ENCODE measurements around the gene MARK1. TPM values are rescaled to one million over a fixed set of nuclear protein-coding genes. Genes with fewer than 3 reads are reported as not detected.

Gene MARK1
- total RNA-seq, 1 experiment from 2014 or later = 7.5 TPM

- peaks cover 21% of the 10 kb centered on the region for H3K4me1 Mint-ChIP-seq (ENCODE audit: insufficient read depth, unreplicated experiment)
- H3K27me3 Mint-ChIP-seq (ENCODE audit: insufficient read depth, unreplicated experiment) = no peaks in the 10 kb centered on the region
- peak overlapping the region; percentile 76 for H3K4me3 Mint-ChIP-seq (ENCODE audit: unreplicated experiment)
- TF ChIP-seq, protein P1, sequence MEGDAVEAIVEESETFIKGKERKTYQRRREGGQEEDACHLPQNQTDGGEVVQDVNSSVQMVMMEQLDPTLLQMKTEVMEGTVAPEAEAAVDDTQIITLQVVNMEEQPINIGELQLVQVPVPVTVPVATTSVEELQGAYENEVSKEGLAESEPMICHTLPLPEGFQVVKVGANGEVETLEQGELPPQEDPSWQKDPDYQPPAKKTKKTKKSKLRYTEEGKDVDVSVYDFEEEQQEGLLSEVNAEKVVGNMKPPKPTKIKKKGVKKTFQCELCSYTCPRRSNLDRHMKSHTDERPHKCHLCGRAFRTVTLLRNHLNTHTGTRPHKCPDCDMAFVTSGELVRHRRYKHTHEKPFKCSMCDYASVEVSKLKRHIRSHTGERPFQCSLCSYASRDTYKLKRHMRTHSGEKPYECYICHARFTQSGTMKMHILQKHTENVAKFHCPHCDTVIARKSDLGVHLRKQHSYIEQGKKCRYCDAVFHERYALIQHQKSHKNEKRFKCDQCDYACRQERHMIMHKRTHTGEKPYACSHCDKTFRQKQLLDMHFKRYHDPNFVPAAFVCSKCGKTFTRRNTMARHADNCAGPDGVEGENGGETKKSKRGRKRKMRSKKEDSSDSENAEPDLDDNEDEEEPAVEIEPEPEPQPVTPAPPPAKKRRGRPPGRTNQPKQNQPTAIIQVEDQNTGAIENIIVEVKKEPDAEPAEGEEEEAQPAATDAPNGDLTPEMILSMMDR (IDR thresholded peaks at IDR 0.05; ENCODE audit: unreplicated experiment) = no peak
- CTCF ChIA-PET = interaction anchor here (0.5 to 2.5 kb wide), 6 partner anchors 9 to 233 kb away, joined by 3 to 9 read pairs (median 4); no protein-coding TSS in a partner anchor
- TSS peak; percentile 45 for BruUV-seq (replicated peaks)
- peaks cover 16% of the 10 kb centered on the region for H3K9me3 Mint-ChIP-seq (ENCODE audit: unreplicated experiment)
- no peaks in the 10 kb centered on the region for H3K36me3 Mint-ChIP-seq (ENCODE audit: insufficient read depth, unreplicated experiment)
- intact Hi-C loops (cut with micrococcal nuclease) = loop anchor here (1.0 to 10.0 kb wide), 4 partner anchors 102 to 315 kb away; no protein-coding TSS in a partner anchor
- POLR2A ChIA-PET = interaction anchor here (0.6 to 1.7 kb wide), 10 partner anchors 12 to 314 kb away, joined by 3 to 6 read pairs (median 4); no protein-coding TSS in a partner anchor
- no peak for DNase-seq (ENCODE audit: unreplicated experiment)
- H3K27ac Mint-ChIP-seq (ENCODE audit: low read depth, unreplicated experiment) = peak overlapping the region; percentile 66
Measured at GRCh38 chr1:220529521-220530020, 1.6 kb downstream of the MARK1 start.

DNA sequence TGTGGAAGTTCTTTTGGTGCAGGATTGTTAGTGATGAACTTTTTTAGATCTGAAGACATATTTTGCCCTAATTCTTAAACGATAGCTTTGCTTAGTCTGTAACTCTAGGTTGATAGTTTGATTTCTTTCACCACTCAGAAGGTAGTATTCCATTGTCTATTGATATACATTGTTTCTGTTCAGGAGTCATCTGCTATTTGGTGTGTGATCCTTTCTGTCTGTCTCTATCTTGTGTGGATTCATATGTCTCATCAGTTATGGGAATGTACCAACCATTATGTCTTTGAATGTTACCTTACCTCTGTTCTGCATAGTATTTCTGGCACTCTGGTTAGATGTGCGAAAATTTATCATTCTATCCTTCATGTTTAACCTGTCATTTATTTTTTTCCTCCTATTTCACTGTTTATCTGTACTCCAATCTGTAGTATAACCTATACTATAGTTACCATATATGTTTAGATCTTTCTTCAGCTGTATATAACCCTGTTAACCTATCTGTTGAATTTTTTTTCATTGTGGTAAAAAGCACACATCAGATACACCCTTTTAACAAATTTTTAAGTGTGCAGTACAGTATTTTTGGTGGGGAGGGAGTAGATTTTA, 5.7 kb downstream of the MARK1 start:
- Mint-ChIP-seq H3K27ac (ENCODE audit: low read depth, unreplicated experiment) (no peak overlapping the region), H3K9me3 (ENCODE audit: unreplicated experiment) (peaks cover 26% of the 10 kb centered on the region), H3K4me1 (ENCODE audit: insufficient read depth, unreplicated experiment) (peaks cover 15% of the 10 kb centered on the region), H3K36me3 (ENCODE audit: insufficient read depth, unreplicated experiment) (no peaks in the 10 kb centered on the region), H3K27me3 (ENCODE audit: insufficient read depth, unreplicated experiment) (no peaks in the 10 kb centered on the region), H3K4me3 (ENCODE audit: unreplicated experiment) (no peak overlapping the region)
- no TSS peak for BruUV-seq (replicated peaks)
- no peak for DNase-seq (ENCODE audit: unreplicated experiment)
- TF ChIP-seq, protein P1 (IDR thresholded peaks at IDR 0.05; ENCODE audit: unreplicated experiment) = no peak
- intact Hi-C loops (cut with micrococcal nuclease) = no loop called here
- ChIA-PET CTCF (interaction anchor here (0.7 to 1.4 kb wide), 4 partner anchors 11 to 253 kb away, joined by 3 to 6 read pairs (median 4); no protein-coding TSS in a partner anchor), POLR2A (no interaction called here)

- H3K36me3 Mint-ChIP-seq (ENCODE audit: insufficient read depth, unreplicated experiment) = no peaks in the 10 kb centered on the region
- H3K4me1 Mint-ChIP-seq (ENCODE audit: insufficient read depth, unreplicated experiment) = no peaks in the 10 kb centered on the region
- H3K9me3 Mint-ChIP-seq (ENCODE audit: unreplicated experiment) = no peaks in the 10 kb centered on the region
- POLR2A ChIA-PET = interaction anchor here (0.5 to 0.7 kb wide), 2 partner anchors 32 to 326 kb away, joined by 3 read pairs; no protein-coding TSS in a partner anchor
- H3K4me3 Mint-ChIP-seq (ENCODE audit: unreplicated experiment) = no peak overlapping the region
- no peaks in the 10 kb centered on the region for H3K27me3 Mint-ChIP-seq (ENCODE audit: insufficient read depth, unreplicated experiment)
- intact Hi-C loops (cut with micrococcal nuclease) = no loop called here
- BruUV-seq (replicated peaks) = no TSS peak
- H3K27ac Mint-ChIP-seq (ENCODE audit: low read depth, unreplicated experiment) = no peak overlapping the region
- DNase-seq (ENCODE audit: unreplicated experiment) = peak; percentile 61
- TF ChIP-seq, protein P1 (IDR thresholded peaks at IDR 0.05; ENCODE audit: unreplicated experiment) = peak; percentile 19
- CTCF ChIA-PET = interaction anchor here (0.5 to 1.4 kb wide), 9 partner anchors 11 to 838 kb away, joined by 3 to 7 read pairs (median 4); no protein-coding TSS in a partner anchor
Measured at GRCh38 chr1:220544901-220545303, 17.0 kb downstream of the MARK1 start.

DNA sequence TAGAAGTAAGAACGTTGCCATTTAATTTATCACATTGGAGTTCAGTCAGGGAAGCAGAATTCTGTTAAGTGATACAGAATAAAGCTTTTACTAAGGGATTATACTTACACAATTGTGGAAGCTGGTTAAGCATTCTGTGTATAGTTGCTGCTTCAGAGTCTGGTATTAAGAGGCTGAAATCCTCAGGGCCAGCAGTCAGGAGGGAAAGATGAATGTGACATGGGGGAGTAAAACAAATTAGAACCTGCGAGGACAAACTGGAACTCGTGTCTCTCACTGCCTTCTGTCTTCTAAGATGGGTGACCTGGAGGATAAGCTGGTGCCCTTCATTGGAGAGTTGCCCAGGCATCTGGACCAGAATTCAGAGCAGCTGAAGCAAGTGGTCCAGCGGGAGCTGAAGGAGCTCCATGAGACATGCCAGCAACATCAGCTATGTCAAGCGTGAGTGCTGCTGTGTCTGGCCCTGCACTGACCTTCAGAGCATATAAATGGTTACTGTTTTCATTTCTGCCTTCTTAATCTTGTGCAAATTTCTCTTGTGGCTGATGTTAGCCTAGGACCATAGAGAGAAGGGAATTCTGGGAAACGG, 23.0 kb downstream of the MARK1 start:
- H3K9me3 Mint-ChIP-seq (ENCODE audit: unreplicated experiment) = no peaks in the 10 kb centered on the region
- no TSS peak for BruUV-seq (replicated peaks)
- TF ChIP-seq, protein P1 (IDR thresholded peaks at IDR 0.05; ENCODE audit: unreplicated experiment) = no peak
- no peak overlapping the region for H3K4me3 Mint-ChIP-seq (ENCODE audit: unreplicated experiment)
- H3K36me3 Mint-ChIP-seq (ENCODE audit: insufficient read depth, unreplicated experiment) = no peaks in the 10 kb centered on the region
- DNase-seq (ENCODE audit: unreplicated experiment) = no peak
- POLR2A ChIA-PET = interaction anchor here (0.5 to 2.3 kb wide), 4 partner anchors 10 to 42 kb away, joined by 3 to 11 read pairs (median 6); no protein-coding TSS in a partner anchor
- peaks cover 6% of the 10 kb centered on the region for H3K4me1 Mint-ChIP-seq (ENCODE audit: insufficient read depth, unreplicated experiment)
- no peak overlapping the region for H3K27ac Mint-ChIP-seq (ENCODE audit: low read depth, unreplicated experiment)
- CTCF ChIA-PET = interaction anchor here (0.5 to 3.5 kb wide), 8 partner anchors 8 to 335 kb away, joined by 3 to 18 read pairs (median 4); no protein-coding TSS in a partner anchor
- H3K27me3 Mint-ChIP-seq (ENCODE audit: insufficient read depth, unreplicated experiment) = no peaks in the 10 kb centered on the region
- intact Hi-C loops (cut with micrococcal nuclease) = no loop called here

All from MCF 10A (cell line).